Mesodermal cell (in vitro differentiated cells): ENCODE data around the gene SYCE1.

ENCODE experiments used
- H3K27ac ChIP-seq: 2 replicates; pipeline ENCODE4 v1.7.0; 2013; ENCODE audit warnings: mild to moderate bottlenecking, low read depth, low read length, moderate library complexity; ENCODE audit not compliant: severe bottlenecking
- H3K36me3 ChIP-seq: 2 replicates; pipeline ENCODE4 v1.7.1; 2013; ENCODE audit warnings: mild to moderate bottlenecking, low read length, moderate library complexity; ENCODE audit not compliant: control insufficient read depth, insufficient read depth
- H3K4me1 ChIP-seq: one replicate; pipeline ENCODE4 v1.7.1; 2013; ENCODE audit warnings: mild to moderate bottlenecking, low read length; ENCODE audit not compliant: insufficient read depth, control insufficient read depth, poor library complexity, severe bottlenecking
- H3K4me3 ChIP-seq: 2 replicates; pipeline ENCODE4 v1.7.0; 2013; ENCODE audit warnings: low read length, control low read depth, mild to moderate bottlenecking; ENCODE audit not compliant: insufficient read depth, poor library complexity, severe bottlenecking; ENCODE audit errors: extremely low read depth
- H3K9me3 ChIP-seq: 2 replicates; pipeline ENCODE4 v1.7.1; 2013; ENCODE audit warnings: mild to moderate bottlenecking, low read length, moderate library complexity; ENCODE audit not compliant: control insufficient read depth
- WGBS, 2 experiments: methylation state at CpG; one replicate each; pipeline ENCODE4 v1.1.5; 2013; ENCODE audit warnings: missing lambda C conversion rate in 2 of 2; ENCODE audit not compliant: insufficient coverage in 2 of 2; 5-methylcytosine and 5-hydroxymethylcytosine counted together

SYCE1 gene

GRCh38 chr10:133511907-133512528, 53.4 kb downstream of the SYCE1 start:
- H3K27ac ChIP-seq: no peak overlapping the region
- 50% methylated on average over 1 of the region's 4 CpGs; no CpG with 5 or more reads in 1 of the 2 experiments for WGBS, 2 experiments

GRCh38 chr10:133511408-133511807, 54.0 kb downstream of the SYCE1 start:
- WGBS, 2 experiments: 0% methylated on average over 1 of the region's 4 CpGs; no CpG with 5 or more reads in 1 of the 2 experiments

More at GRCh38 chr10:133511907-133512528, 53.4 kb downstream of the SYCE1 start:
- Histone ChIP-seq H3K4me3 (no peak overlapping the region), H3K36me3 (no peaks in the 10 kb centered on the region), H3K9me3 (peaks cover 37% of the 10 kb centered on the region), H3K4me1 (no peaks in the 10 kb centered on the region)

GRCh38 chr10:133509700-133510099, 55.7 kb downstream of the SYCE1 start:
- H3K27ac ChIP-seq: no peak overlapping the region
- H3K4me3 ChIP-seq: no peak overlapping the region
- no peaks in the 10 kb centered on the region for H3K36me3 ChIP-seq
- WGBS, 2 experiments: 80 to 100% methylated on average over 1 of the region's 4 CpGs
- peaks cover 32% of the 10 kb centered on the region for H3K9me3 ChIP-seq
- no peaks in the 10 kb centered on the region for H3K4me1 ChIP-seq

More at GRCh38 chr10:133511408-133511807, 54.0 kb downstream of the SYCE1 start:
- no peaks in the 10 kb centered on the region for H3K36me3 ChIP-seq
- H3K9me3 ChIP-seq: peaks cover 35% of the 10 kb centered on the region
- no peaks in the 10 kb centered on the region for H3K4me1 ChIP-seq
- H3K27ac ChIP-seq: no peak overlapping the region
- H3K4me3 ChIP-seq: no peak overlapping the region
